ENCODE results near the gene MAGI3.
"Not testable (repeated sequence)": the region's sequence is repeated elsewhere in the genome, so short reads cannot be mapped to it uniquely, and the experiment has no call there.

Gene MAGI3

DNA sequence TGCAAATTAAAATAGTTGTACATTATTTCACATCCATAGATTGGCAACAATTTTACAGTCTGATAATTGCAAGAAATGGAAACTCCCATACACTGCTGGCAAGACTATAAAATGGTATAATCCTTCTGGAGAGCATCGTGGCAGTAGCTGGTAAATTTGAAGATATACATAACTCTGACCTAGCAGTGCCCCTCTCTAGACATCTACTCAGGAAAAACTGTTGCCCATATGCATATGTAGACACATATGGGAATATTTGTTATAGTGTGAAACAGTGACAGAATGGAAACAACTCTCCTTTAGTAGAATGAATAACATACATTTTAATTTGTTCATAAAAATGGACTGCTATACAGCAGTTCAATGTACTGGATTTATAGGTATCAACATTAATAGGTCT lies 191.8 kb downstream of the MAGI3 start:
- no peak for DNase-seq

GRCh38 chr1:113587475-113587874 lies 197.2 kb downstream of the MAGI3 start:
- no peak for DNase-seq

- DNase-seq = no peak
These were observed 201.9 kb downstream of the MAGI3 start for GRCh38 chr1:113592230-113592629.

DNA sequence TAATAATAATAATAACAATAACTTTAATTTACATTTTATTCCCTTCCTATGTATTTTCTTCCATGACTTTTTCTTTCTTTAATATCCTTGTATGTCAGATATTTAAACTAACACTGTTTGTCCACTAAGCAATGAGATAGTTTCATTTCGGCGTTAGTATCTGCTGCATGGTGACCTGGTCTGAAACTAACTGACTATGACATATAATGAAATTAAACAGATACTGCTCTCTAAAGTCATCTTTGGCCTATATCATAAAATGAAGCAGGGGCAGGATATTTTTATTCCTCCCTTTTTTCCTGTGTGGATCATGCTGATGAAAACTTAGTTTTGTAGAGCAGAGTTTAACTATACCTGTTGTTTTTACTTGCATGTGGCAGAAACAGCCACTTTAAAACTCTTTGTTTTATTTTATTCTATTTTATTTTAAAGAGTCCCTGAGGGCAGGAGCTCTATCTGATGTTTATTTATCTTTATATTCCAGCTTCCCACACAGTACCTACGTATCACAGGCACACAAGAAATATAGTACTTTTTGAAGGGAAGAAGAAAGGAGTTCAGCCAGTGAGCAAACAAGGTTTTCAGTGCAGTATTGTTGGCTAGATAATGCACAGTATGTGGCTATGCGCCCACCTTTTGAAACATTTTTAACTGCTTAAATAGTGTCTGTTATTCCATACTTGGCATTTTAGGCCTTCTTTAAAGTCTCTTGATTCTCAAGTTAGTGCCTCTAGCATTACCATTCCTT lies 203.4 kb downstream of the MAGI3 start:
- DNase-seq = no peak

GRCh38 chr1:113604466-113604865 lies 214.2 kb downstream of the MAGI3 start:
- DNase-seq = not testable (repeated sequence)

- no peak for DNase-seq
These were observed 214.8 kb downstream of the MAGI3 start for GRCh38 chr1:113605146-113605545.

DNA sequence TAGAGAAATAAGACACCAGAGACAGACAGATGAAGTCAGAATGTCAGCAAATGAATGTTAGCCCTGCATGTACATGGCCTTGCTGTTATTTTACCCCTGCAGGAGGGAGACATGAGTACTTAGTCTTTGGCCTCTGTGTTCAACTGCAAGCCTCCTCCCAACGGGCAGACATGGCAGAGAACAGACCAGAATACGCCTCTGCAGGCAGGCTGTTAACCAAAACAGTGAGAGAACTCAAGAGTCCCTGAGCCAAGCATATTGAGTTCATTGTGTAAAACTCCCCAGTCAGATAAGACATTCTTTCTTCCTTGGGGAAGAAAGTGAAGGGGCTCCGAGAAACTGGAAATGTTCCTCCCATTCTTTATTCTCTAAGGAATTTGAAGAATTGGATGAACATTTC lies 218.1 kb downstream of the MAGI3 start:
- DNase-seq = no peak

DNA sequence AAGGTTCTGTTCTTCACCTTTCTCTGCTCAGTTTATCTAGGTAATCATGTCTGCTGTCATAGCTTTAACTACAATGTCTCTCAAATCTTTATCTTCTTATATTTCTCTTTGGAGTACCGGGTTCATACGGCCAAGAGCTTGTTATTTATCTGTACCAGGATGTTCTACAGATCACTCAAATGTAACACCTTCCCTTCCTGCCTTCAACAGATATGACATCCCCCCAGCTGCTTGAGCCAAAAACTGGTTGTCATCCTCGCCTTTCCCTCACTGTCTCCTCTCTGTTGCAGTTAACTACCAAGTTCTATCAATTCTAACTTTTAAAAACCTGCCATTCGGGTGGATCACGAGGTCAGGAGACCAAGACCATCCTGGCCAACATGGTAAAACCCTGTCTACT lies 220.1 kb downstream of the MAGI3 start:
- DNase-seq = no peak

GRCh38 chr1:113615425-113615824 lies 225.1 kb downstream of the MAGI3 start:
- DNase-seq = no peak

GRCh38 chr1:113616156-113616555 lies 225.8 kb downstream of the MAGI3 start:
- peak; percentile 59 to 83 for DNase-seq

DNA sequence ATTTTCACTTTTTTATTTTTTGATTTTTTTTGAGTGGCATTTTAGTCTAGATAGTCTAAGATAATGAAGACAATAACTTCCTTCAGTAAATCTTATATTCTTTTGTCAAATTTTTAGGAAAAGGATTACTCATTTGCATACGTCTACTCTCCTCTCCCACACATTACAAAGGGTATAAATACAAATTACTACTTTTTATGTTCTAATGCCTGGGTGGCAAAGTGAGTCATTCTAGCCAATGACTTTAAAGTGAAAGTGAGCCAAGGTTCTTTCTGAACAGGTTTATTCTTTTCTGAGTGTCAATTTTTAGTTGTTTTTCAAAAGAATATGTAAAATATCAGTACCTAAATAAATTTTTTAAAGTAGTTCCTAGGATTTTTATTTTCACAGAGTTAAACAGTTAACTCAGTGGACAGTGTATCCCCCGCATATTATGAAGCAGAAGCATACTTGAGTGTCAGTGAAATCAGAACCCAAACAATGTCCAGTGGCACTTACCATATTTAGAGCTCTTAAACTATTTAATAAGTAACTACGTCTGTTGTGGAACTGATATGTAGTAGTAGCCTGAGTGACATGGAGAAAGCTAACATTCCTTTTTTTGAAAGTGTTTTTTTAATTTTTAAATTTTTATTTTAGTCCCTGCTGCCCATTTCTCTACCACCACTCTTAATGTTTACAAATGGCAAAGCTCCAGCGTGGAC lies 227.3 kb downstream of the MAGI3 start:
- no peak for DNase-seq

- DNase-seq = no peak
These were observed 238.7 kb downstream of the MAGI3 start for GRCh38 chr1:113628997-113629396.

DNA sequence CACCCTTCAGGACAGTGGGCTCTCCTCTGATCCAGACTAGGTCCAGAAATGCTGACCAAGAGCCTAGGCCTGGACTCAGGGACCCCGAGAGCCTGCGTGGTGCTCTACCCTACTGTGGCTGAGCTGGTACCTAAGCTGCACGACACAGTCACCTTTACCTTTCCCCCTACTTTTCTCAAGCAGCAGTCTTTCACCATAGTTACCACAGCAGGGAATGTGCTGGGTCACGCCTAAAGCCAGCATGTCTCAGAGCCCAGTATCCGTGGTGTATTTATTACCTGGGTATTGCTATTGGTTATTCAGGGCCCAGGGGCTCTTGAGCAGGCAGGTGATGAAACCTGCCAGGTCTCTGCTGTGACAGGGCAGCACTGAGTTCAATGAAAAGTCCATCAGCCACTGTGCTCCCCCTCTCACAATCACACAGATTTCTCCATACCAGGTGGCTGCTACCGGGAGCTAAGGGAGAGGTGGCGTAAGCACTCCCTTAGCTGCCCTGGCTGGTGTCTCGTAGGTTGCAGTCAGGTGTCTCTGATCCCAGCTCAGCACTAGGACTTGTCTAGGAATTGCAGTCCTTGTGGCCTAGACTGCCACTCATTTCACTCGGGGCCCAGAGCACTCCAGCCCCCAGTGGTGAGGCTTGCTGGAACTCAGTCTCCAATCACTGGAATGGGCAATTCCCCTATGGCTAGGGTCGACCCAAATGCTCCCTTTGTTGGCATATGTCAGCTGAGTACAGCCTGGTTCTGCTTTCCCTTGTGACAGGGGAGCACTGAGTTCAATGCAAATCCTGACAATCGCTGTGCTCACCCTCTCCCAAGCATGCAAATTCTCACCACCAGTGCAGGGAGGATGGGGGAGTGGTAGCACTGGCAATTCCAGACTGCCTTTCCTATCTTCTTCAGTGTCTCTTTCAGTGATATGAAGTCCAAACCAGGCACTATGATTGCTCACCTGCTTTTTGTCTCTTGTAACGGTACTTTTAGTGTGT lies 240.3 kb downstream of the MAGI3 start:
- no peak for DNase-seq

GRCh38 chr1:113641396-113641795 lies 251.1 kb downstream of the MAGI3 start:
- no peak for DNase-seq

- no peak for DNase-seq
These were observed 256.8 kb downstream of the MAGI3 start for GRCh38 chr1:113647164-113647563.

GRCh38 chr1:113648478-113648877 lies 258.2 kb downstream of the MAGI3 start:
- DNase-seq = no peak

GRCh38 chr1:113652771-113653170 lies 262.5 kb downstream of the MAGI3 start:
- no peak for DNase-seq

DNA sequence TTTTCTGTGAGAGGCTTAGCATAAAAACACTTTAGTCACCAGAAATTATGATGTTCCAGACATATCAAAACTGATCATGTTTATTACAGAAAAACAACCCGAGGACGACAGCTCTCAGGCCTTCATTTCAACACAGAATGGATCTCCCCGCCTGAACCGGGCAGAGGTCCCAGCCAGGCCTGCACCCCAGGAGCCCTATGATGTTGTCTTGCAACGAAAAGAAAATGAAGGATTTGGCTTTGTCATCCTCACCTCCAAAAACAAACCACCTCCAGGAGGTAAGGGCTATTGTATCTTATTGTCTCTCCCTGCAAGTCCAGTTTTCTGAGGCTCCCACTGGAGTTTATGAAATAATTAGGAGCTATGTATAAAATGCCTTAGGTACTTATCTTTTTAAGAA lies 263.4 kb downstream of the MAGI3 start:
- peak; percentile 16 to 40 for DNase-seq

DNA sequence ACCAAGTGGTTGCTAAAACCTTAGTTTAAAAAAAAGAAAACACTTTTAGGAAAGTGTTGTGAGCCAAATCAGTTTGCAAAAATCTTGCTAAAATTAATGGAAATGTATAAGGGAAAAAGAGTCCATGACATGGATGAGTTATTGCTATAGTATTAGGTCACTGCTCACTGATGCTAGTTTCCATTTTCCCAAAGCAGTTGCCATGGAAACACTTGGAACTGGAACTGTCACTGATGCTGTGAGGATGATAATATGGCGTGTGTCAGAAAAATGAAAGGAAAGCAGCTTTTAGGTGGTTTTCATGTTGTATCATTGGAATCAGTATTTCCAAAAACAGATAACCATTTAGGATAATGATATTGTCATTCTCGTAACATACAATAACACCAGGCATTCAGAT lies 264.6 kb downstream of the MAGI3 start:
- peak; percentile 19 to 52 for DNase-seq

DNA sequence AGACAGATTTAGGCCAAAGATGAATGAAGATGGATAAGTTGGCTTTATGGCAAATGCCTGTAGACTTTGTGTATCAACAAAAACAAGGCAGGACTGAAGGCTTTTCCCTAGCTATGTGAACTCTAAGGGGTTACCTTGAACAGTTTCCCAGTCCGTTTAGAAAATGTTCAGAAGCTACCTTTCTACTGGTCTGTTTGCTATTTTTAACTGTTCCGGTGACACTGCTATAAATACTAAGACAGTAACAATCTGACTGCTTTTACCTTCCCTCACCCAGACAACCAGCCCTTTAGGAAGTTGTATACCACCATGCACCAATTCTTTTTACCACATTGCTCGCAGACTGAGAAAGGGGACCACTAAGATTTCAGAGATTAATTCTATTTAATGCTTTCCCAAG lies 266.8 kb downstream of the MAGI3 start:
- DNase-seq = no peak

GRCh38 chr1:113657556-113658063 lies 267.3 kb downstream of the MAGI3 start:
- DNase-seq = no peak

DNA sequence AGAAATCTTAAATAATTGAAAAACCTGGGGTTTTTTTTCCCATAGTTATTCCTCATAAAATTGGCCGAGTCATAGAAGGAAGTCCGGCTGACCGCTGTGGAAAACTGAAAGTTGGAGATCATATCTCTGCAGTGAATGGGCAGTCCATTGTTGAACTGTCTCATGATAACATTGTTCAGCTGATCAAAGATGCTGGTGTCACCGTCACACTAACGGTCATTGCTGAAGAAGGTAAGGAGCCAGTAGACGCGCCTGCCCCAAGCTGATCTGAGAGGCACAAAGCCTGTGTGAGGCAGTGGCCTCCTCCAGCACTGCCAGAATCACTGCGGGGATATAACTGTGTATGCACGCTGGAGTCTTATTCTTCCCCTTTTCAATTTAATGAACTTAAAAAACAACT lies 268.7 kb downstream of the MAGI3 start:
- DNase-seq = no peak

GRCh38 chr1:113659556-113659955 lies 269.2 kb downstream of the MAGI3 start:
- DNase-seq = no peak
